HCT116 (cell line): ENCODE results near the gene GALK1.

ENCODE experiments used
- CEBPB ChIP-seq: IDR thresholded peaks from 2 replicates; pipeline ENCODE4 v1.6.1; 2012; ENCODE audit warnings: low read depth
- CTCF ChIP-seq, 3 experiments: fragments of 200-600 bp in 1 of 3; sonication (generic) in 1 of 3; IDR thresholded peaks in 2 of 3; conservative IDR thresholded peaks in 1 of 3; 2 replicates each; pipeline ENCODE4 v1.5.1; 2012 to 2017; ENCODE audit warnings: low read depth in 2 of 3, low read length in 2 of 3, antibody characterized with exemption in 1 of 3, borderline replicate concordance in 1 of 3, control low read depth in 1 of 3, mild to moderate bottlenecking in 1 of 3, mixed read lengths in 1 of 3, mixed run types in 1 of 3, moderate library complexity in 1 of 3; ENCODE audit not compliant: insufficient read depth in 1 of 3
- EGR1 ChIP-seq: IDR thresholded peaks from 2 replicates; pipeline ENCODE4 v1.6.1; 2012; ENCODE audit warnings: low read depth
- ELF1 ChIP-seq: IDR thresholded peaks from 2 replicates; pipeline ENCODE4 v1.6.1; 2012; ENCODE audit warnings: low read depth, borderline replicate concordance
- EZH2 ChIP-seq: fragments of 200-600 bp; sonication (generic); IDR thresholded peaks from 2 replicates; pipeline ENCODE4 v1.6.1; 2017; ENCODE audit warnings: antibody characterized with exemption, mixed run types
- EZH2phosphoT487 ChIP-seq: fragments of 200-600 bp; IDR thresholded peaks from 2 replicates; pipeline ENCODE4 v1.6.1; 2018; ENCODE audit warnings: antibody characterized with exemption, borderline replicate concordance
- POLR2A ChIP-seq: IDR thresholded peaks from 2 replicates; pipeline ENCODE4 v1.7.0; 2011; ENCODE audit warnings: borderline replicate concordance; ENCODE audit not compliant: insufficient read depth, insufficient read length; ENCODE audit errors: extremely low read depth
- POLR2AphosphoS5 ChIP-seq: IDR thresholded peaks from 2 replicates; pipeline ENCODE4 v1.6.1; 2011; ENCODE audit warnings: mild to moderate bottlenecking, low read depth, low read length, moderate library complexity
- RAD21 ChIP-seq: IDR thresholded peaks from 2 replicates; pipeline ENCODE4 v1.6.1; 2012; ENCODE audit warnings: low read depth, mild to moderate bottlenecking
- ZNF274 ChIP-seq: fragments of 200-500 bp; sonication (Bioruptor generic); IDR thresholded peaks from 2 replicates; pipeline ENCODE4 v1.6.1; 2014; ENCODE audit warnings: mild to moderate bottlenecking, low read depth, low read length, inconsistent platforms
- TF ChIP-seq, protein P1 (sequence below): IDR thresholded peaks from 2 replicates; pipeline ENCODE4 v1.6.1; 2012
- TF ChIP-seq, protein P2 (sequence below): IDR thresholded peaks from 2 replicates; pipeline ENCODE4 v1.6.1; 2012; ENCODE audit warnings: low read depth
- TF ChIP-seq, protein P3 (sequence below): IDR thresholded peaks from 2 replicates; pipeline ENCODE4 v1.6.1; 2011; ENCODE audit warnings: mild to moderate bottlenecking, low read length, moderate library complexity; ENCODE audit not compliant: insufficient replicate concordance; ENCODE audit errors: extremely low read depth
- TF ChIP-seq, protein P4 (sequence below): IDR thresholded peaks from 2 replicates; pipeline ENCODE4 v1.6.1; 2012

- TF ChIP-seq POLR2A (no peak), CTCF (IDR thresholded peaks at IDR 0.05 in 2 of 3, conservative IDR thresholded peaks at IDR 0.05 in 1 of 3; ENCODE audit: borderline replicate concordance in 1 of 3, insufficient read depth in 1 of 3, low read depth in 2 of 3, low read length in 2 of 3) (no peak), RAD21 (no peak), POLR2AphosphoS5 (no peak), CEBPB (no peak), ZNF274 (no peak), EZH2phosphoT487 (no peak), EGR1 (no peak), EZH2 (no peak), ELF1 (no peak)
- TF ChIP-seq, protein P1, sequence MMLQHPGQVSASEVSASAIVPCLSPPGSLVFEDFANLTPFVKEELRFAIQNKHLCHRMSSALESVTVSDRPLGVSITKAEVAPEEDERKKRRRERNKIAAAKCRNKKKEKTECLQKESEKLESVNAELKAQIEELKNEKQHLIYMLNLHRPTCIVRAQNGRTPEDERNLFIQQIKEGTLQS, result no peak
- TF ChIP-seq, protein P2, sequence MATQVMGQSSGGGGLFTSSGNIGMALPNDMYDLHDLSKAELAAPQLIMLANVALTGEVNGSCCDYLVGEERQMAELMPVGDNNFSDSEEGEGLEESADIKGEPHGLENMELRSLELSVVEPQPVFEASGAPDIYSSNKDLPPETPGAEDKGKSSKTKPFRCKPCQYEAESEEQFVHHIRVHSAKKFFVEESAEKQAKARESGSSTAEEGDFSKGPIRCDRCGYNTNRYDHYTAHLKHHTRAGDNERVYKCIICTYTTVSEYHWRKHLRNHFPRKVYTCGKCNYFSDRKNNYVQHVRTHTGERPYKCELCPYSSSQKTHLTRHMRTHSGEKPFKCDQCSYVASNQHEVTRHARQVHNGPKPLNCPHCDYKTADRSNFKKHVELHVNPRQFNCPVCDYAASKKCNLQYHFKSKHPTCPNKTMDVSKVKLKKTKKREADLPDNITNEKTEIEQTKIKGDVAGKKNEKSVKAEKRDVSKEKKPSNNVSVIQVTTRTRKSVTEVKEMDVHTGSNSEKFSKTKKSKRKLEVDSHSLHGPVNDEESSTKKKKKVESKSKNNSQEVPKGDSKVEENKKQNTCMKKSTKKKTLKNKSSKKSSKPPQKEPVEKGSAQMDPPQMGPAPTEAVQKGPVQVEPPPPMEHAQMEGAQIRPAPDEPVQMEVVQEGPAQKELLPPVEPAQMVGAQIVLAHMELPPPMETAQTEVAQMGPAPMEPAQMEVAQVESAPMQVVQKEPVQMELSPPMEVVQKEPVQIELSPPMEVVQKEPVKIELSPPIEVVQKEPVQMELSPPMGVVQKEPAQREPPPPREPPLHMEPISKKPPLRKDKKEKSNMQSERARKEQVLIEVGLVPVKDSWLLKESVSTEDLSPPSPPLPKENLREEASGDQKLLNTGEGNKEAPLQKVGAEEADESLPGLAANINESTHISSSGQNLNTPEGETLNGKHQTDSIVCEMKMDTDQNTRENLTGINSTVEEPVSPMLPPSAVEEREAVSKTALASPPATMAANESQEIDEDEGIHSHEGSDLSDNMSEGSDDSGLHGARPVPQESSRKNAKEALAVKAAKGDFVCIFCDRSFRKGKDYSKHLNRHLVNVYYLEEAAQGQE, result no peak
- TF ChIP-seq, protein P3, sequence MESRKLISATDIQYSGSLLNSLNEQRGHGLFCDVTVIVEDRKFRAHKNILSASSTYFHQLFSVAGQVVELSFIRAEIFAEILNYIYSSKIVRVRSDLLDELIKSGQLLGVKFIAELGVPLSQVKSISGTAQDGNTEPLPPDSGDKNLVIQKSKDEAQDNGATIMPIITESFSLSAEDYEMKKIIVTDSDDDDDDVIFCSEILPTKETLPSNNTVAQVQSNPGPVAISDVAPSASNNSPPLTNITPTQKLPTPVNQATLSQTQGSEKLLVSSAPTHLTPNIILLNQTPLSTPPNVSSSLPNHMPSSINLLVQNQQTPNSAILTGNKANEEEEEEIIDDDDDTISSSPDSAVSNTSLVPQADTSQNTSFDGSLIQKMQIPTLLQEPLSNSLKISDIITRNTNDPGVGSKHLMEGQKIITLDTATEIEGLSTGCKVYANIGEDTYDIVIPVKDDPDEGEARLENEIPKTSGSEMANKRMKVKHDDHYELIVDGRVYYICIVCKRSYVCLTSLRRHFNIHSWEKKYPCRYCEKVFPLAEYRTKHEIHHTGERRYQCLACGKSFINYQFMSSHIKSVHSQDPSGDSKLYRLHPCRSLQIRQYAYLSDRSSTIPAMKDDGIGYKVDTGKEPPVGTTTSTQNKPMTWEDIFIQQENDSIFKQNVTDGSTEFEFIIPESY, result no peak
- TF ChIP-seq, protein P4, sequence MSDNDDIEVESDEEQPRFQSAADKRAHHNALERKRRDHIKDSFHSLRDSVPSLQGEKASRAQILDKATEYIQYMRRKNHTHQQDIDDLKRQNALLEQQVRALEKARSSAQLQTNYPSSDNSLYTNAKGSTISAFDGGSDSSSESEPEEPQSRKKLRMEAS, result no peak
Observed at GRCh38 chr17:75729351-75729750, 35.6 kb downstream of the GALK1 start.
